PC-3 (cell line): ENCODE measurements around the gene SAMD14. TPM values are rescaled to one million over a fixed set of nuclear protein-coding genes. Genes with fewer than 3 reads are reported as not detected.

Experiments
- ATAC-seq: fragments of 200-7000 bp; cut with Tn5 transposase; 2 replicates; pipeline ENCODE4 v1.9.1; 2020; ENCODE audit warnings: mild to moderate bottlenecking, moderate library complexity
- BruUV-seq: library from RNA; stranded (reverse); fragments of 400-500 nt; replicated peaks from 2 replicates; lab custom pipeline; 2021; lab: Mats Ljungman, UMichigan
- CTCF ChIA-PET: fragments of 300-600 bp; sonication (Branson Sonifier 250); formaldehyde crosslinking; loops from one replicate; lab custom pipeline; 2022; ENCODE audit warnings: antibody characterized with exemption; lab: Charles Lee
- POLR2A ChIA-PET: fragments of 300-600 bp; sonication (Branson Sonifier 250); formaldehyde crosslinking; loops from one replicate; lab custom pipeline; 2022; ENCODE audit warnings: antibody characterized with exemption; ENCODE audit not compliant: unreplicated experiment; lab: Charles Lee
- DNase-seq: peaks from one replicate; pipeline ENCODE4 v3.0.0-alpha.2; 2015
- H2AFZ ChIP-seq: fragments of 300-600 bp; sonication (generic); 2 replicates; pipeline ENCODE4 v1.6.0; 2016; ENCODE audit warnings: antibody characterized with exemption, low read length
- H3F3A ChIP-seq: fragments of 300-600 bp; sonication (generic); one replicate; pipeline ENCODE4 v1.6.0; 2017; ENCODE audit warnings: antibody characterized with exemption, low read length, control low read depth, mild to moderate bottlenecking; ENCODE audit not compliant: unreplicated experiment
- H3K27ac ChIP-seq: fragments of 300-600 bp; sonication (generic); 2 replicates; pipeline ENCODE4 v1.5.1; 2016; ENCODE audit warnings: mild to moderate bottlenecking, low read length
- H3K27me3 ChIP-seq: fragments of 300-600 bp; sonication (generic); 2 replicates; pipeline ENCODE4 v1.6.1; 2016; ENCODE audit warnings: low read length, mixed read lengths
- H3K36me3 ChIP-seq: fragments of 300-600 bp; sonication (generic); 2 replicates; pipeline ENCODE4 v1.6.1; 2016; ENCODE audit warnings: low read depth, mixed run types, low read length, mixed read lengths
- H3K4me1 ChIP-seq: fragments of 300-600 bp; sonication (generic); 2 replicates; pipeline ENCODE4 v1.5.1; 2016; ENCODE audit warnings: low read length; ENCODE audit not compliant: insufficient read depth
- H3K4me2 ChIP-seq: fragments of 300-600 bp; sonication (generic); 2 replicates; pipeline ENCODE4 v1.6.0; 2016; ENCODE audit warnings: low read length
- H3K4me3 ChIP-seq: fragments of 300-600 bp; sonication (generic); 2 replicates; pipeline ENCODE4 v1.5.1; 2016; ENCODE audit warnings: mild to moderate bottlenecking, low read length, mixed read lengths
- H3K79me2 ChIP-seq: fragments of 300-600 bp; sonication (generic); 2 replicates; pipeline ENCODE4 v1.6.1; 2017; ENCODE audit warnings: low read length, mixed read lengths
- H3K9ac ChIP-seq: fragments of 300-600 bp; sonication (generic); 2 replicates; pipeline ENCODE4 v1.6.0; 2016; ENCODE audit warnings: mild to moderate bottlenecking, low read length
- H3K9me2 ChIP-seq: fragments of 300-600 bp; sonication (generic); replicated peaks from 2 replicates; pipeline ENCODE4 v1.6.1; 2016; ENCODE audit warnings: mixed run types, low read length, mixed read lengths
- H3K9me3 ChIP-seq: fragments of 300-600 bp; sonication (generic); 2 replicates; pipeline ENCODE4 v1.6.1; 2016; ENCODE audit warnings: low read length, mixed read lengths
- H4K20me1 ChIP-seq: fragments of 300-600 bp; sonication (generic); 2 replicates; pipeline ENCODE4 v1.6.1; 2016; ENCODE audit warnings: low read length, mixed read lengths
- EZH2 ChIP-seq: fragments of 300-600 bp; sonication (generic); IDR thresholded peaks from one replicate; pipeline ENCODE4 v1.6.1; 2017; ENCODE audit warnings: antibody characterized with exemption, mild to moderate bottlenecking, low read length; ENCODE audit not compliant: unreplicated experiment
- EZH2phosphoT487 ChIP-seq: fragments of 300-600 bp; sonication (generic); IDR thresholded peaks from 2 replicates; pipeline ENCODE4 v1.6.1; 2018; ENCODE audit warnings: mild to moderate bottlenecking, antibody characterized with exemption, low read length, borderline replicate concordance
- intact Hi-C: fragments of 100-400 bp; cut with micrococcal nuclease; formaldehyde crosslinking; loops from 2 replicates; pipeline ENCODE4 v1.9.0; 2023
- total RNA-seq: library from RNA; depleted of rRNA; stranded (reverse); fragments of >200 nt; gene quantifications from 2 replicates; pipeline ENCODE4 v1.2.3, GENCODE V29; 2014
- TF ChIP-seq, protein P1 (sequence below): fragments of 300-600 bp; sonication (generic); conservative IDR thresholded peaks from 2 replicates; pipeline ENCODE4 v1.5.1; 2017; ENCODE audit warnings: antibody characterized with exemption, low read depth, mild to moderate bottlenecking, low read length

The SAMD14 gene
- total RNA-seq, 1 experiment from 2014 or later = 0.11 TPM

DNA sequence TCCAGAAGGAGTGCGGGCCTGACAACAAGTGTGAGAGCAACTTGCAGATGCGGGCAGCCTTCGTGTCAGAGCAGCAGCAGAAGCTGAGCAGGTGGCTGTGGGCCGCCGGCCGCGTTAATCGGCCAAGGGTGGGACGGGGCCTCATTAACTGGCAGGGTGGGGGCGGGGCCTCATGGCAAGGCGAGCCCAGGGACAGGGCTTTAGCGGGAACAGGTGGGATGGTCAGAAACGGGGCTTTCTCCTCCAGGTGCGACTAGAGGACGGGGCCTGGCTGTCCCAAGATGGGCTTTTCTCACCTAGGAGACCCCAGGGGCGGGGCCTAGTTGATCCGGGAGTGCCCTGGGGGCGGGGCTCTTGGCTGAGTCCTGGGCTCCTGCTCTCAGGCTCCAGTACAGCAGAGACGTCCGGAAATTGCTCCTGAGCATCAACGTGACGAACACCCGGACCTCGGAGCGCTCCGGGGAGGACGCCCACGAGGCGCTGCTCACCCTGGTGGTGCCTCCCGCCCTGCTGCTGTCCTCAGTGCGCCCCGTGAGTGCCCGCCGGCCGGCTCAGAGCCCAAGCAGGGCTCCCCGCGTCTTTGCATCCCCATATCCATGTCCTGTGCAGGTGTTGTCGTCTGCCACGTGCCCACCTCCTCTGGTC, 53.2 kb downstream of the SAMD14 start:
- ChIA-PET POLR2A (interaction anchor here (0.6 kb wide), 1 partner anchor 21 kb away, joined by 7 read pairs; the partner anchor contains the start of gene ITGA3), CTCF (no interaction called here)
- 0 out of 2 replicates have a peak, but pooled peaks cover 9% of the 10 kb centered on the region for H4K20me1 ChIP-seq
- H3F3A ChIP-seq = peaks cover 8% of the 10 kb centered on the region
- H3K9me2 ChIP-seq = no peaks in the 10 kb centered on the region
- intact Hi-C loops = no loop called here
- no peak overlapping the region for H2AFZ ChIP-seq
- no peak for DNase-seq
- no peak overlapping the region for H3K4me3 ChIP-seq
- H3K79me2 ChIP-seq = peaks cover 9% of the 10 kb centered on the region
- peaks cover 98% of the 10 kb centered on the region for H3K36me3 ChIP-seq
- no peaks in the 10 kb centered on the region for H3K4me1 ChIP-seq
- no peak overlapping the region for H3K9ac ChIP-seq
- no peaks in the 10 kb centered on the region for H3K9me3 ChIP-seq
- BruUV-seq = no TSS peak
- TF ChIP-seq EZH2phosphoT487 (no peak), EZH2 (no peak)
- TF ChIP-seq, protein P1, sequence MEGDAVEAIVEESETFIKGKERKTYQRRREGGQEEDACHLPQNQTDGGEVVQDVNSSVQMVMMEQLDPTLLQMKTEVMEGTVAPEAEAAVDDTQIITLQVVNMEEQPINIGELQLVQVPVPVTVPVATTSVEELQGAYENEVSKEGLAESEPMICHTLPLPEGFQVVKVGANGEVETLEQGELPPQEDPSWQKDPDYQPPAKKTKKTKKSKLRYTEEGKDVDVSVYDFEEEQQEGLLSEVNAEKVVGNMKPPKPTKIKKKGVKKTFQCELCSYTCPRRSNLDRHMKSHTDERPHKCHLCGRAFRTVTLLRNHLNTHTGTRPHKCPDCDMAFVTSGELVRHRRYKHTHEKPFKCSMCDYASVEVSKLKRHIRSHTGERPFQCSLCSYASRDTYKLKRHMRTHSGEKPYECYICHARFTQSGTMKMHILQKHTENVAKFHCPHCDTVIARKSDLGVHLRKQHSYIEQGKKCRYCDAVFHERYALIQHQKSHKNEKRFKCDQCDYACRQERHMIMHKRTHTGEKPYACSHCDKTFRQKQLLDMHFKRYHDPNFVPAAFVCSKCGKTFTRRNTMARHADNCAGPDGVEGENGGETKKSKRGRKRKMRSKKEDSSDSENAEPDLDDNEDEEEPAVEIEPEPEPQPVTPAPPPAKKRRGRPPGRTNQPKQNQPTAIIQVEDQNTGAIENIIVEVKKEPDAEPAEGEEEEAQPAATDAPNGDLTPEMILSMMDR = no peak
- H3K27ac ChIP-seq = no peak overlapping the region
- H3K4me2 ChIP-seq = no peak overlapping the region
- ATAC-seq = no peak
- no peaks in the 10 kb centered on the region for H3K27me3 ChIP-seq

DNA sequence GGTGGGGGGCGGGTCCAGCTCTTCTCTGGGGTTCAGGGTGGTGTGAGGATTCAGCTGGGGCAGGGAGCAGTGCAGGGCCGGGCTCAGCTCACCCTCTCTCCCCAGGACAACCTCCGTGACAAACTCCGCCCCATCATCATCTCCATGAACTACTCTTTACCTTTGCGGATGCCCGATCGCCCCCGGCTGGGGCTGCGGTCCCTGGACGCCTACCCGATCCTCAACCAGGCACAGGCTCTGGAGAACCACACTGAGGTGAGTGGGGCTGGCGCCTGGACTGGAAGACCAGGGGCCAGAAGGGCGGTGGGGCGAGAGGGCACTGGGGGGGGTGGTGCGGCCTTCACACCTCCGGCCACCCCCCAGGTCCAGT, 53.8 kb downstream of the SAMD14 start:
- Histone ChIP-seq H4K20me1 (0 out of 2 replicates have a peak, but pooled peaks cover 9% of the 10 kb centered on the region), H3K79me2 (peaks cover 12% of the 10 kb centered on the region), H3K4me2 (no peak overlapping the region), H3K4me3 (no peak overlapping the region), H3F3A (peaks cover 8% of the 10 kb centered on the region), H3K9me3 (no peaks in the 10 kb centered on the region), H3K27me3 (no peaks in the 10 kb centered on the region), H3K9me2 (no peaks in the 10 kb centered on the region), H3K36me3 (peaks cover 98% of the 10 kb centered on the region), H3K27ac (no peak overlapping the region), H3K4me1 (no peaks in the 10 kb centered on the region), H3K9ac (no peak overlapping the region), H2AFZ (no peak overlapping the region)
- CTCF ChIA-PET = no interaction called here
- TF ChIP-seq, protein P1 = no peak
- BruUV-seq = no TSS peak
- POLR2A ChIA-PET = interaction anchor here (0.6 kb wide), 1 partner anchor 20 kb away, joined by 7 read pairs; the partner anchor contains the start of gene ITGA3
- intact Hi-C loops = no loop called here
- ATAC-seq (no peak), DNase-seq (no peak)

DNA sequence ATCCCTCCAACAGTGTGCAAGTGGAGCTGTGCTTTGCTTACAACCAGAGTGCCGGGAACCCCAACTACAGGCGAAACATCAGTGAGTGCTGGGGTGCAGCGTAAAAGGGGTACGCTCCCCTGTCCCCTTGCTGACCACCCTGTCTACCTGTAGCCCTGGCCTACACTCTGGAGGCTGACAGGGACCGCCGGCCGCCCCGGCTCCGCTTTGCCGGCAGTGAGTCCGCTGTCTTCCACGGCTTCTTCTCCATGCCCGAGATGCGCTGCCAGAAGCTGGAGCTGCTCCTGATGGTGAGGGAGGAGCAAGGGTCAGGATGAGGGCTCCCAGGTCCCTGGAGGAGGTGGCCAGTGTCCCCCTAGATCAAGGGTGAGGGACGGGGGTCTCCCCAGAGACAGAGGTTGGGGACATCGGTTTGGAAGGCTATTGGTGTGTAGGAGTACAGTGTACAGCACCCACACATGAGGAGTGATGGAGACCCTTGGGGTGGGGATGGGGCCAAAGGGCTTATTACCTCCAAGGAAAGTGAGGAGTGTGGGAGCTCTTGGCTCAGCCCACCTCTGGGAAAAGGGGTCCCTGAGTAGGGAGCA, 54.4 kb downstream of the SAMD14 start:
- Histone ChIP-seq H3K27ac (no peak overlapping the region), H3K9ac (no peak overlapping the region), H3F3A (peaks cover 8% of the 10 kb centered on the region), H3K36me3 (peaks cover 98% of the 10 kb centered on the region), H3K27me3 (no peaks in the 10 kb centered on the region), H4K20me1 (0 out of 2 replicates have a peak, but pooled peaks cover 9% of the 10 kb centered on the region), H3K4me1 (no peaks in the 10 kb centered on the region), H3K4me2 (no peak overlapping the region), H2AFZ (no peak overlapping the region), H3K4me3 (no peak overlapping the region), H3K79me2 (peaks cover 19% of the 10 kb centered on the region), H3K9me2 (no peaks in the 10 kb centered on the region), H3K9me3 (no peaks in the 10 kb centered on the region)
- intact Hi-C loops = no loop called here
- no peak for DNase-seq
- ATAC-seq = no peak
- BruUV-seq = no TSS peak
- TF ChIP-seq EZH2phosphoT487 (no peak), EZH2 (no peak)
- TF ChIP-seq, protein P1 = no peak
- CTCF ChIA-PET = no interaction called here
- POLR2A ChIA-PET = no interaction called here
